NCI-H187 treated with DMSO at 0.1 percent for 48 hours (cell line): ENCODE data around the gene SNX13.
A peak's percentile ranks its signal among the peaks of the same experiment; 100 is the strongest.

Experiments used
- DNase-seq: peaks from one replicate; lab custom pipeline; 2025; lab: John Stamatoyannopoulos, UW

The SNX13 gene

DNA sequence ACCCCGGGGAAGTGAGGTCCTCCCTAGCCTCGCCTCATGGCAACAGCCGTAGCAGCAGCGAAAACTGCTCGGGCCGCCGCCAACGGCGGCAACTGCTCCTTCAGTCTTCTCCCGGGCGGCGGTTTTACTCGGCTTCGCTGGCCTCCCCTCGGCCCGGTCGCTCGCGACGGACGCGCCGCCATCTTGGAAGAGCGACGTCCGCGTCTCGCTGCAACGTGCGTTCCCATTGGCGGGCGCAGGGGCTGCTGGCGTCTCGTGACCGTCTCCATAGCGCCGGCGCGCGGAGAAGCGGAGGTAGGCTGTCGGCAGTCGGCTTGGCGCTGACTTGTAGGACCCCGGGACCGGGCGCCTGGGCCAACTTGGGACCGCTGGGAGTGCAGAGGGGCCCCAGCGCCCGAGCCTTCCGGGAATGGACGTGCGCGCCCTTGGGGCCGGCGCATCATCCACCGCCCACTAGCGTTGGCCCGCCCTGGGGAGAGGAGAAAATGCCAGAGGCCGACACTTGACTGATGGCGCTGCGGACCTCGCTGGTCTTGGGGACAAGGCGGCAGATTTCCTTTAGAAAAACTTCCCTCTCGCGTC lies at the start of gene SNX13:
TSS of gene SNX13 (minus strand) at position 193 of the 582 bp plus-strand sequence. CDS start 199 bp downstream, outside the sequence.
- peak; percentile 51 for DNase-seq

GRCh38 chr7:17989546-17989945 lies 49.3 kb upstream of the SNX13 start:
- DNase-seq, result no peak

GRCh38 chr7:17988858-17989257 lies 48.6 kb upstream of the SNX13 start:
- no peak for DNase-seq

DNA sequence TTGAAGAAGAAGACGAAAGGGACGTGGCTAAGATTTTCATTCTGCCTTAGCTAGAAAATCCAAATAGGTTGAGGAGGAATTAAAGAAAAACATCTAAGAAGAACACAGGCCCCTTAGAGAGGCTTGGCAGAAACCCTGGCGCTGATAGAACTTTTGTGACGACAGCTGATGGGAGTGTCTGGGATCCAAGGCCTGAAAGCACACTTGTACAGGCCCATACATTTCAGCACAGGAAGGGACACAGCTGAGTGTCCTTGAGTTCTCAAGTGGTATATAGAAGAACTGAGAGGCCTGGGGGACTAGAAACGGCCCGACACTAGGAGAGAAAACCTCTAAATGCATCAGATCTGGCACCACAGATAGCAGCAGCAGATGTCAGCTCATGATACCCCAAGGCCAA lies 47.8 kb upstream of the SNX13 start:
- DNase-seq, result peak; percentile 50

DNA sequence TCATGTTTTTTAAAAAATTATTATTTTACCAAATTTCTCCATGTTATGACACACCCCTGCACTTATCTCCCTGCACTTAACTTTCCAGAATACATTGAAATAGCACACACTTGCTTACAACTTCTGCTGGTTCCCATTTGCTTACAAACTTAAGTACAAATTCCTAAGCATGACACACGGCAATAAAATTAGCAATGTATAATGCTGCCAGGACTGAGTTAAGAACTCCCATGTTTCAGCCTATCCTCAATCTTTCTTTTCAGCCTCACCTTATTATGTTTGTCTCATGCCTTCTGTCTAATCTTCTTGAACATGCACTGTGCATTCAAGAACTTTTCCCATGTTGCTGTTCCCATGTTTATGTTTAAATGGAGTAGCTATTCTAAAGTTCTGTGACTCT lies 46.6 kb upstream of the SNX13 start:
- no peak for DNase-seq

GRCh38 chr7:17985473-17986239 lies 45.4 kb upstream of the SNX13 start:
- no peak for DNase-seq

GRCh38 chr7:17984288-17984687 lies 44.0 kb upstream of the SNX13 start:
- DNase-seq, result no peak

GRCh38 chr7:17983221-17984062 lies 43.1 kb upstream of the SNX13 start:
- no peak for DNase-seq

DNA sequence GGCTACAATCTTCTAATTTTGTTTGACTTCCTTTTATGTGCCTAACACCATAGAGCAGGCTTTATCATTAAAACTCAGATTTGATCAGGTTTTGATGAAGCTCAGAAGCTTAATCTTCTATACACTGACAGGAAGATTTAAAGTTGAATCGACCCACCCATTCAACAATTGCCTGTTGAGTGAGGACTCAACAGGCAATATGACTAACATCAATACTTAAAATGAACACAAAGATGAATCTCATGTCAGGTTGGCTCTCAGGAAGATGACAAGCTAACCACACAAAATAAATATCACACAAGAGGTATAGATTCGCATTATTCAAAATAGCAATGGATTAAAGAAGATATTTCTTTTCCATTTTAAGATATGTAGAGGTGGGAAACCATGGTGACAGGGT lies 36.7 kb upstream of the SNX13 start:
- no peak for DNase-seq

DNA sequence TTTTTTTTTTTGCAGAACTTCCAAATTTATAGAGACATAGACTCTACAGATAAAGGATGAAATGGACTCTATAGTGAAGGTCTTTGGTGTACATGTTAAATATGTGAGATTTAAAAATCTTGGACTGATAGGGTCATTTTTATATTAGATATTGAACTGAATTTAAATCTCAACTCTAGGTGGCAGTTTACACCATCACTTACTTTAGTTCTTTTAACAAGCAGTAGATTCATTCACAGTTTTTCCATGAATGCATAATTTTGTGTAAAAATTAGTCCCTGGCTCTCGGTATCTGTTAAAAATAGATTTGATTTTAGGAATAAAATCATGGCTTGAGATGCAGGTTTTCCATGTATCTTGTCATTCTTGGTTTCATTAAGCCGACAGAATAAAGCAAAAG lies 31.1 kb upstream of the SNX13 start:
- DNase-seq, result no peak

GRCh38 chr7:17968791-17969715 lies 28.8 kb upstream of the SNX13 start:
- DNase-seq, result no peak

DNA sequence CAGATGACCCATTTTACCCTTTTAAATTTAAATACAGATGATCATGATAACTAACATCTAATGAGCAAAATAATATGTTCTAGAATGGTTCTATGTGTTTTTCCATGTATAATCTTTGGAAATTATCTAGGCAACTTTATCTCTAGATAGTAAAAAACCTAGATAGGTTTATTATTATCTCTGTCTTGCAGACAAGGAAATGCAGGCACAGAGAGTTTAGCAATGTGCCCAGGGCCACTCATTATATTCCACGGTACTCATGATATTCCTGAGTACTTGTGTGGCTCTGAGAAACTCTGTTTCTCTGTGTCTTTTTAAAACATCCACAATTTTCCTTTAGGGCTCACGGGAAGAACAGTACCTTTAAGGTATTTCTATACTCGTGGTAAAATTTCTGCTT lies 26.4 kb upstream of the SNX13 start:
- DNase-seq, result no peak

GRCh38 chr7:17965603-17966002 lies 25.3 kb upstream of the SNX13 start:
- no peak for DNase-seq

DNA sequence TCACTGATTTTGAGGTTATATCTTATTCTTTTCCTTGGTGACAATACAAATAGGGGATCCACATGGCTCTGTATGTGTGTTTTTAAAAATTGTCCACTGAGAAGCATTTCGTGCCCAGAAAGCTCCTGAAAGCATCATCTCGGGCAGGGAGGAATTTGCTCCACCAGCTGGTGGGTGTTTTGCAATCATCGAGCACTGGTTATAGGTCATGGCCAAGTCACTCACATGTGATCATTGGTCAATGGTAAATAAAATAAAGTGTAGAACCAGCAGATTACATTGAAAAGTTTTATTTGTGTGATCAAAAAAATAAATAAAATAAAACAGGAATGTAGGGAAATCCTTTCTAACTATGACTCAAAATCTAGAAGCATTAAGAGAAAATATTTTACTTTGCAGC lies 23.0 kb upstream of the SNX13 start:
- DNase-seq, result no peak

DNA sequence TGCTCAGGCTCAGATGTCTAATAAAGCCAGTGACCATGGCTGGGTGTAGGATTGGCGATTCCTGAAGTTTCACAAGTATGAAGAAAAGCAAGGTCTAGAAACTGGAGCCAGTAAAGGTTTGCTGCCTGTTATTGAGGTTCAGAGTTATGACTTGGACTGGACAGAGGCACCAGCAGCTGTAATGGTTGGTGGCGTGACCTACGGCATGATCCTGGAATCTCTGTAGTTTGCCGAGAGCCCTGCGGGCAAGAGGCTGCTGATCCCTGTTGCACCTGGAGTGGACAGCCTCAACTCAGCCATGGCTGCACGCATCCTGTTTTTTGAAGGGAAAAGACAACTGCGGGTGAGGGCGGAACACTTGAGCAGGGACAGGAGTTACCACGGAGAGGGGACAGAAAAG lies 22.4 kb upstream of the SNX13 start:
- DNase-seq, result no peak

GRCh38 chr7:17957871-17958270 lies 17.6 kb upstream of the SNX13 start:
- no peak for DNase-seq

DNA sequence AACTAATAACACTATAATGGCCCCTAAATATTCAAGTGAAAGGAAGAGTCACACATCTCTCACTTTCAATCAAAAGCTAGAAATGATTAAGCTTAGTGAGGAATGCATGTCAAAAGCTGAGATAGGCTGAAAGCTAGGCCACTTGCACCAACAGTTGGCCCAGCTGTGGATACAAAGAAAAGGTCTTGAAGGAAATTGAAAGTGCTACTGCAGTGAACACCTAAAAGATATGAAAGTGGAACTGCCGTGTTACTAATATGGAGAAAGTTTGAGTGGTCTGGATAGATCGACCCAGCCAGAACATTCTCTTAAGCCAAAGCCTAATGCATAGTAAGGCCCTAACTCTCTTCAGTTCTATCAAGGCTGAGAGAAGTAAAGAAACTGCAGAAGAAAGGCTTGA lies 12.1 kb upstream of the SNX13 start:
- no peak for DNase-seq

DNA sequence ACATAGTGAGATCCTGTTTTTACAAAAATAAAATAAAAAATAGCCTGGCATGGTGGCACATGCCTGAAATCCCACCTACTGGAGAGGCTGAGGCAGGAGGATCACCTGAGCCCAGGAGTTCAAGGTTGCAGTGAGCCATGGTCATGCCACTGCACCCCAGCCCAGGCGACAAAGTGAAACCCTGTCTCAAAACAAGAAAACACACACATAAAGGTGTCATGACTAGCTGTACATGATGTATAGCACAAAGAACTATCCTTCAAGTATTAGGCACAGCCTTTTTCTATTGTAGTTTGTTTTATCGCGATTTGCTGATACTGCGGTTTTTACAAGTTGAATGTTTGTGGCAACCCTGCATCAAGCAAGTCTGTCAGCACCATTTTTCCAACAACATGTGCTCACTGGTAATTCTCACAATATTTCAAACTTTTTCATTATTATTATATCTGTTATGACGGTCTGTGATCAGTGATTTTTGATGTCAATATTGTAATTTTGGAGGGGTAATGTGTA lies 11.5 kb upstream of the SNX13 start:
- no peak for DNase-seq

DNA sequence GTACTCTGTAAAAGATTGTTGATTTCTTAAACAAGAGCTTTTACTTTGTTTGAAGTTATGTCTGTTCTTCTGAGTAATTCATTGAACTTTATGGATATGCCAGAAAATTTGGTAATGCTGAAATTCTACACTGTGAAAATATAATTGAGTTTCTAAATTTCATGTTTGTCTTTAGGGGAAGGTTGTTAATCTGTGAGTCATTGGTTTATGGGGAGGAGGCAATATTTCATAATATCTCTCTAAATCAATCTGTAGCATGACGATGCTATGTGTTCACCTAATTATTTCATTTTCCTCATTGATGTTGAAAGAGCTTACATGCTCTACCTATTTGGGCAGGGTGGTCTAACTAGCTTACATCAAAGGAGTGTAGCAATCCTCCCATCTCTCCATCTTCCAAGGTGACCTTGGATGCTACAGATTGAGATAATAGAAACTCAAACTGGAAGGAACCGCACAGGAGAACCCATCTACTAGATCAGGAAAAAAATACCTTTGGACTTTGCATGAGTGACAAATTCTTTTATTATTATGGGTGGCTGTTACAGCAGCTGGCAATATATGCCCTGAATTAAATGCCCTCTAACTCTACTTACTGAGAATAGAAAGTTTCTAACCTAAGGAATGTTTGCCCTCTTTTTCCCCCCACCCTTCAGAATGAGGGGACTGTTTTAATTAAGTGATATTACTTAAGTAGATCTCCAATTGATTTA lies 8.4 kb upstream of the SNX13 start:
- no peak for DNase-seq

DNA sequence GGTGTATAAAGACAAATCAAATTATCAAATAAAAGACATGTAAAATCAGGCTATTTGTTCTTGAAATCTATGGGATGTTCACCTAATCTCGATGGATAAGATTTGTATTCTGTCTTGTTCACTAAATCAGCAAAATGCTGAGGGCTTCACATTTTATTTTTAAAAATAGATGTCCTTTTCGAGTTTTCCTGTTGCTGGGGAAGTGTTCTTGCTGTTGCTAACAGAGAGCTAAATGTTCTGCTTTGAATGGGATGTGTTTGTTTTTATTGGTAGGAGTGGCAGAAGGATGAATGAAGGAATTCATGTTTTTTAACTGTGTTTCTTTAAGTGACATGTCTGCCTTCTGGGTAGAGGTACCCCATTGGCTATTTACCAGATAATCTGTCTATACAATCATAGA lies 7.3 kb upstream of the SNX13 start:
- DNase-seq, result no peak

GRCh38 chr7:17946591-17946990 lies 6.3 kb upstream of the SNX13 start:
- no peak for DNase-seq
